ENCODE results near the gene CCDC85C.

The CCDC85C gene

DNA sequence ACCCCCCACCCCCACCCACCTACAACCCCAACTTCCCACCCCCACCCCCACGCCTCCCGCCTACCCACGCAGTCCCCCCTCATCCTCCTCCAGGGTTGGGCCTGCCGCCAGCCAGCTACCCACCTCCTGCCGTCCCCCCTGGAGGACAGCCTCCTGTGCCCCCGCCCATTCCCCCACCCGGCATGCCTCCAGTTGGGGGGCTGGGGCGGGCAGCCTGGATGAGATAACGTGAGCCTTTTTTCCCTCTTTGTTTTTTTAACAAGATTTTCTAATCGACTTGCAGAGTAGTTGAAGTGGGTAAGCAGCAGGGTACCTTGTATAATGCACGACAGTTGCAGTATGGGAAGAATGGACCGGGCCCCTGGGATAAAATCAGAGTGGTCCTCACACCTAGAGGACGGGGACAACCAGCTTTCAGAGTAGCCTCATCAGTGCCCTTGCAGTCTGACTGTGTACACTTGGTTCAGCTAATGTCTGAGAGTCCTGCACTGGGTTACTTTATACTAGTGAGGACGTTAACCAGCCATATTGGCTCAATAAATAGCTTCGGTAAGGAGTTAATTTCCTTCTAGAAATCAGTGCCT lies 93.4 kb downstream of the CCDC85C start:
- no peak for DNase-seq (ENCODE audit: low read depth)

DNA sequence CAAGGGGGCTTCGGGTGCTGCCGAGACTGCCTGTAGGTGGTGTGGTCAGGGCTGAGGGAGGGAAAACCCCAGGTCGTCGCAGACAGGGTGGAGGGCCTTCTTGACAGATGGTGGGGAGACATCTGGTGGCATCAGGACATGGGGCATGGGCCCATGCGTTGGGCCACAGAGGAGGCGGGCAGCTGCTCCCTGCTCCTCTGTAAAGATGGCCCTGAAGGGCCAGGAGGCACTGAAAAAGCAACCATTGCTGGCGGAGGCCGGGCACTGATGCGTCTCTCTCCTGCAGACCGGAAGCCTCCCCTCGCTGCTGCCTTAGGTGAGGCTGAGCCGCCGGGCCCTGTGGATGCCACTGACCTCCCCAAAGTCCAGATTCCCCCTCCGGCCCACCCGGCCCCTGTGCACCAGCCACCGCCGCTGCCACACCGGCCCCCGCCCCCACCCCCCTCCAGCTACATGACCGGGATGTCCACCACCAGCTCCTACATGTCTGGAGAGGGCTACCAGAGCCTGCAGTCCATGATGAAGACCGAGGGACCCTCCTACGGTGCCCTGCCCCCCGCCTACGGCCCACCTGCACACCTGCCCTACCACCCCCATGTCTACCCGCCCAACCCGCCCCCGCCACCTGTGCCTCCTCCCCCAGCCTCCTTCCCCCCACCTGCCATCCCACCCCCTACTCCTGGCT lies 94.0 kb downstream of the CCDC85C start:
- DNase-seq (ENCODE audit: low read depth) = no peak

DNA sequence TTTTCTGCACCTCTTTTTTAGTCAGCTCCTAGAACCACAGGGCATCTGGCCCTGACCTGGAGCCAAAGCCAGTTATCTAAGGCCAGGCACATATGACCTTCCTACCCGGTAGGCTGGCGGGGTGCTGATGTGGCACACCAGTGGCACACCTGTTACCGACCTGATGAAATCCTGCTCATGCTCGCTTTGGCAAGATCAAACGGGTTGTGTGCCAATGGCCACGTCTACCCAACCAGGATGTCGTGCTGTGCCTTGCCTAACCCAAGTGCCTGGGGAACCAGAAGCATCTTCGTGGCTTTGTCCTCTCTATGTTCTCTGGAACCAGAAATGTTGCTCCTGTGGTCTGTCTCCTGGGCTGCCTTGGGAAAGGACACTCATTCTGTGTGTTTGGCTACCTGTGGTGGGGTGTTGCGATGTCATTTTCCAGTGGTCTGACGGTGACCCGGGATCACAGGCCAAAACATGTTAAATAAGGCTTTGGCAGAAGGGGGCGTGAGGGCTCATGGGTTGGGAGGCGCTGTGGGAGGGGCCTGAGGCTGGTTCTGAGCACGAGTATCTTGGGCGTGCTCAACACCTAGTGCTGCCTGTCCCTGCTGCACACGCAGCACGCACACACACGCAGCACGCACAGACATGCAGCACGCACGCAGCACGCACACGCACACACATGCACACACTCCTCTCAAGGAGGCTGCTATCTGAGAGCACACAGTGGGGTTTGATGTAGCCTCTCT lies 94.9 kb downstream of the CCDC85C start:
- no peak for DNase-seq (ENCODE audit: low read depth)

DNA sequence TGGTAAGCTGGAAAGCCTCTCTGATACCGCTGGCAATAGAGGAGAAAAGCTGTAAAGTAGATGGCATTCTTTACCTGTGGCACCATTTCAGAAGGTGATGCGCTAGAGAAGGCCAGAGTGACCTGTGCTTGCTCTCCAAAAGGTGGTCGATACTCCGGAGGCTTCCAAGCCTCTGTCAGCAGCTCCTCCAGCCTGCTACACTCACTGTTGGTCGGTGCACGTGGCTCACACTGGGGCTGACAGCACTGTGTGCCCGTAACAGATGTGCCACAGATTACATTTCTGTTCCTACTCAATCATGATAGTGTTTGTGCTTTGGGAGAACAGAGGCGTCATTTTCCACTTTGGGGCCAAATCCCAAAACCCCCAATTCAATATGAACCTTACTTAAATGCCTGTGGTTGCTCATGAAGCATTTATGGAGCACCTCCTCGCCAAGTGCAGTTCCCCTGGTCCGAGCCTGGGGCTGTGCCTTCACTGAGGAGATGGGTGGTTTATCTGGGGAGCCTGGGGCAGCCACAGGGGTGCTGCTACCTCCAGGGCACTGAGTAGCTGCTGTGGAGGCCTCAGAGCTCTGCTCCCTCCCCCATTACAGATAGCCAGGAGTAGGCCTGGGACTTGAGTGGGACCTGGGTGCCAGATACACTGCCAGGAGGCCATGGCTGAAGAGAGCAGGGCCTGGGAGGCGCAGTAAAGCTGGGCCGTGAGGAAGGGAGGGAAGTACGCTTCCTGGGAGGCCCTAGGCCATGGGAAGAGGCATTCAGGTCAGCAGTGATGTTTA lies 96.0 kb downstream of the CCDC85C start:
- DNase-seq (ENCODE audit: low read depth) = no peak

DNA sequence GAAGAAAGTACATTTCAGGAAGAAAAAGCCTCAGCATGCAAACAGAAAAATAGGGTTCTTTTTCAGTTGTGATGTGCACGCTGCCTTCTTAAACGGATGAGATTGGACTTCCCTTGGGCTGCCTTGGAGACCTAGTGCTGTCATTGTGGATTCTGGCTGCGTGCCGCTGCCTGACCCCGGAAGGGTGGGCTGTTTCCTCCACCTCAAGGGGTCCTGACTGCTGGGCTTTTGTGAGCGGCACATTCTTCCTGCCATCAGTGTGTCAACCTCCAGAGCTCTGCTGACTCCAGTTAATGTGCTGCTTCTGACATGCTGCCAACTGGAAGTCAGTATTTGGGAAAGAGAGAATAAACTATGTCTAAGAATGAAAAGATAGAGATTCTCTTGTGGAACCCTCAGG lies 97.7 kb downstream of the CCDC85C start:
- no peak for DNase-seq (ENCODE audit: low read depth)

DNA sequence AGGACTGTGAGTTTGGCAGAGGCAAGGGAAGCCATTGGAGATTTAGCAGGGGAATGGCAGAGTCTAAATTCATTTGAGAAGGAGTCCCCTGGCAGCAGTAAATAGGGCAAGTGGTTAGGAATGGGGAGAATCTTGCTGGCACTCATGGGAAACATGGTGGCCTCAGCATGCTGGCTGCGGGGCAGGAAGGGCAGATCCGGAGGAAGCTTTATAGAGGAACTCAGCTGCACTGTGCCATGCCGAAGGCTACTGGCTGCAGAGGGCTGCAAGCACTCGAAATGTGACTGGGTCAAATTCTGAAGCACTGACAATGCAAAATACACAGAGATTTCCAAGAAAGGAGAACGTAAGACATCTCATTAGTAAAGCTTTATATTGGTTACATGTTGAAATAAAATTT lies 98.9 kb downstream of the CCDC85C start:
- DNase-seq (ENCODE audit: low read depth) = no peak

DNA sequence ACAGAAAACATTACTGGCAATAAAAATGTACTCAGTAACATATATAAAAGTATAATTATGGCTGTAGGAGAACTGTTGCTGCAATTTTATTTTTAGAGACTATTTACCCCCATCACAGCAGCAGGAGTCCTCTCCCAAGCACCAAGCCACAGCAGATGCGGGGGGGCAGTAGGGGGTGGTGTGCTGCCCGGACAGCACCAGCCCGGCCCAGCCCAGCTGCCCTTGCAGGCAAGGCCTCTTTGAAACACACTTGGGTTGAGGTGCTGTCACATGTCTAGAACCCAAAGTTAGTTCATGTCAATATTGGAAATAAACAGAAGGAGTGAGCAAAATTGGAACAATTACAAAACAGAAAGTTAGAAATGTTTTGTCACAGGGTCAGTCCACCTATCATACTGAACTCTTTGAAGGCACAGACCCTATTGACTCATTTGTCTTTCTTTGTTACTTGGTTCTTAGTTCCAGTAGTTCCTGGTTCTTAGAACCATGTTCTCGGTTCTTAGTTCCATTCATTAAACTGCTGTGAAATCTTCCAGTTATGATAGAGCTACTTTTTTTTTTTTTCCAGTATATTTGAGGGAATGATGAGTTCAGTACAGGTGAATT lies 100.1 kb downstream of the CCDC85C start:
- DNase-seq (ENCODE audit: low read depth) = no peak

DNA sequence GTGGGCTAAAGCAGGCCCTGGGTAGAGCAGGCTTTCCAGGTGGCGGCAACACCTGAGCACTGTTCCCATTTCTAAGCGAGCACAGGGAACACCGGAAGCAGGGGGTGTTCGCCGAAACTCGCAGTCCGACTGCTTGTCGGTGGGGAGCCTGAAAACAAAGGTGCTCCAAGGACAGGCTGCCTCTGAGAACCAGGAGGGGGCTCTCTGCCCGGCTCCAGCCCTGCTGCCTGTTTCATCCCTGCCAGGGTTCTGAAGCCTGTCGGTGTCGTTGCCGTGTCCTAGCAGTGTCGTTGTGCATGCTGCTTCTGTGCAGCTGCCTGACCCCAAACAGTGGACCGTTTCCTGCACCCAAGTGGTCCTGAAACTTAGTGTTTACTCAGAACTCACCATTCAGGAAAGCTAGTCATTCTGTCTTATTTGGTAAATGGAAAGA lies 101.0 kb downstream of the CCDC85C start:
- no peak for DNase-seq (ENCODE audit: low read depth)

DNA sequence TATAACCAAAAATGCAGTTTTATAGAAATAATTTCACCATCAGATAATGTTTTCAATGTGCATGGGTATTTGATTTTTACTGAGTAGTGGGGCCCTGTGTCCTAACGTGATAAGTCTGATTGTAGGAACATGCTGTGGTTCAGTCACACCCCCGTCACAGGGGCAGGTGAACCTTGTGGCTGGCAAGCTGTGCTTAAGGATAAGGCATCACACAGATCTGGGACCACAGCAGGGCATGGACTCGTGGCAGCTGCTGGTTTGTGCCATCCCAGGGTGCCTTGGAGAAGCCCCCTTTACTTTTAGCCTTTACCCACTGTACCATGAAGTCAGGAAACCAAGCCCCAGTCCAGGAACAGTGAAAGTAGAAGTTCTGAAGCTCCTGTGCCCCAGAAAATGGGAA lies 106.1 kb downstream of the CCDC85C start:
- no peak for DNase-seq (ENCODE audit: low read depth)

DNA sequence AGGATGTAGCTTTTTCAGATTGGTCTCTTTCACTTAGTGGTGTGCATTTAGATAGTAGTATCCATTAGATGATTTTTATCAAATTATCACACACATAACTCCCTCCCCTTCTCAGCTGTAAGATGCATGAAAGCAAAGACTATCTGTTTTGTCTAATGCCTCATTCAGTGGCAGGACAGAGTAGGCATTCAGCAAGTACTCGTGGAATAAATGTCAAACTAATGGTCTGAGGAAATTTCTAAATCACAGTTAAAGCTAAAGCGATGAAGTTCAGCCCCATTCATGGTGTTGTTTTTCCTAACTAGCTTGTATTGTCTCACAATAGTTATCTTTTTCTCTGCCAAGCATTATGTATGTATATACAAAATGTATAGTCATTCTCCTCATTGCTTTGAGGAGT lies 106.7 kb downstream of the CCDC85C start:
- no peak for DNase-seq (ENCODE audit: low read depth)

DNA sequence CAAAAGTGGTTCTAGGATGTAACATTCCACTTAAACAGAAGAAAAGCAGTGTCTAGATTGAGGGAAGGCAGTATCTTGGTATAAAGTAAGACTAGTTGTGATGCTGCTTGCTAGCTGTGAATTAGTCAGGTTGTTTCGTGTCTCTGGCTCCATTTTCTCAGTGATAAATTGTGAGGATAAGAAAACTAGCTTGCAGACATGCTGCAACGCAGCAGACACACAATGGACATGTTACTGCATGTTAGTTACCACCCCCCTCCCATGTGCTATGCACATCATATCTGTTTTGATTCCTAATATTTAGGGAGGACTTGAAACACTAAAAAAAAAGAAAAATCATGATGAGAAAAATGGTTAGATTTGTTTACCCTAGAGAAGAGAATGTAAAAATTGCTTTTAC lies 119.9 kb downstream of the CCDC85C start:
- DNase-seq (ENCODE audit: low read depth) = no peak

DNA sequence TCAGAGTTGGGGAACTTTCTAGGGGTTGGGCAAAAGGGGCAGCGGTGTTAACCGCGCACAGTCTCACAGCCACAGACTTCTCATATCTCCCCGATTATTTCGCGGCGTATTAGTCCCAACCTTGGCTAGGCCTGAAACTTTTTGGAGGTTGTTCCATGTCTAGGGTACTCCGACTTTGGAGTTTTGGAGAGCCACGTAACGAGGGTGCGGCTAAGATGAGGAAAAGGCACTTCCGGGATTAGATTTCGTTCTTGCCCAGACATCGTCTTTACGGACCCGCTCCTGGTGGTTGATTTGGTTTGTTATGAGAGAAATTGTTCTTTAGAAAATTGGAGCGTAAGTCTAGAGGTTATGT lies 122.3 kb downstream of the CCDC85C start:
- peak; percentile 36 for DNase-seq (ENCODE audit: low read depth)

DNA sequence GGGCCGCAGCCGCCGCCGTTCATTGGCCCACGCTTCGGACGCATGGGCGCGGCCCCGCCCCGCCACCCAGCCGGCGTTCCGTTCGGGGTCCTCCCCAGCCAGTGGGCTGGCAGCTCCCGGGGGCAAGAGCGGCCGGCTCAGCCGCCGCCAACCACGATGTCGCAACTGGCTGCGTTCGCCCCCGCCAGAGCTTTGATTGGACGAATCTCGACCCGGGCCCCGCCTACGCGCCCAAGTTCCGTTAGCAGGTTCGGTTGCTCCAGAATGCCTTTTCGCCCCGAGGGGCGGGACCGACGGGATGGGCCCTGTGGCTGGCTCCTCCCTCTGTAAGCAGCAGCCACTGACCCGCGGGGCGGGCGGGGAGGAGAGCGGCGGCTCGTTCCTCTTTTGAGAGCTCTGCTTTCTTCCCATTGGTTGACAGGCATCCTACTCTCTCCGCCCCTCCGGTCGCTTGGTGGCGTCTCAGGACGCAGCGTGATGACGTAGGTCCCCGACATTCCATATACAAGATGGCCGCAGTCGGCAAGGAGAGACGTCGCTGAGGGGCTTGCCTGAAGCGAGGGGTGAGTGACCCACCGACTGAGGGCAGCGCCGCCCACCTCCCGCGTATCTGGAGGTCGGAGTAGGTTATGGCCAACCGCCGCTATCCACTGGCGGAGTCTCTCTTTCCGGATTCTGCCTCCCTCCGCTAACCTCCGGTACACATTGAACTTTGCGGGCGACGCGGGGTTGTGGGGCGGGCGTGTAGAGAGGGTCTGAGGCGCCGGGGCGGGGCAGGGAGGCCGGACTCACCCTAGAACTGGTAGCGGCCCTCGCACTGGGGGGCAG lies 122.9 kb downstream of the CCDC85C start, which contains the start of gene CCNK:
CCNK (plus strand) TSS at position 493 of the 828 bp plus-strand sequence. CDS start 11,269 bp downstream, outside the sequence.
- DNase-seq (ENCODE audit: low read depth) = peak; percentile 100

DNA sequence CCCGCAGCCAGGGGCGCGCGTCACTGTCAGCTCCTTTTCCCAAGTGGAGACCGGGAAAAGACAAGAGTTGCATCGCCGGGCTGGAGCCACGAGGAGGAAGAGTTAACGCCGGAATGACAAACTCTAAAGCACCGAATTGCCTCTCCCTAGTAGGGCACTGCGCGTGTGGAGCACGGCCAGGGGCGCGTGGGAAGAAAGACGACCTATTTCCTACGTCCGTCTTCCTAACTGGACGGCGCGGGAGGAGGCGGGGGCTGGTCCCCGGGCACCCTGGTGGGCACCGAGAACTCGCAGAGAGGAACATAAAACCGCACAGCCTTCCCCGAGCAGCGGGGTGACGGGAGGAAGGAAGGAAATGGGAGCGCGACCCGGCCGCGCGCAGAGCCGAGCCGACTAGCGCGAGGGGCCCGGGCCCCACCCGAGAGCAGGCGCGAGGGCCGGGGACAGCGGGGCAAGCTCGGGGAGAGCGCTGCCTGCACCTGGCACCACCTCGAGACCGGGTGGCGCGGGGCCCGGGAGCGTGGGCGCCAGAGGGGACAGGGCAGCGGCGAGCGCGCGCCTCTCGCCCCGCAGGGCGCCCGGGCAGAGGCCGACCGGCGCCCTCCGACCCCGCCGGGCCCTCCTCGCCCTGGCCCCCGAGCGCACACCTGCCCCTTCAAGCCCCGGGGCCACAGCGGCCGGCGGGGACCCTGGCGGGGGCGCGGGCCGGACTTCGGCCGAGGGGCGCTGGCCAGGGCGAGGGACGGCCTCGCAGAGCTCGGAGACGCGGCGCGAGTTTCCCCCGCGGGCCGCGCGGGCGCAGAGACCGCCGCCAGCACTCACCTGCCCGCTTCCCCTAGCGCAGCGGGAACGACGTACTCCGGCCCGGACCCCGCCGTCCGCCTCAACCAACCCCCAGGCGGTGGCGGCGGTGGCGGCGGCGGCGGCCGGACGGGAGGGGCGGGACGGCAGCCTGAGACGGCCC lies 123.8 kb downstream of the CCDC85C start, which contains the start of gene SETD3:
SETD3 (minus strand) TSS at position 954 of the 964 bp plus-strand sequence. CDS start 15,054 bp downstream, outside the sequence.
- peak; percentile 62 for DNase-seq (ENCODE audit: low read depth)

DNA sequence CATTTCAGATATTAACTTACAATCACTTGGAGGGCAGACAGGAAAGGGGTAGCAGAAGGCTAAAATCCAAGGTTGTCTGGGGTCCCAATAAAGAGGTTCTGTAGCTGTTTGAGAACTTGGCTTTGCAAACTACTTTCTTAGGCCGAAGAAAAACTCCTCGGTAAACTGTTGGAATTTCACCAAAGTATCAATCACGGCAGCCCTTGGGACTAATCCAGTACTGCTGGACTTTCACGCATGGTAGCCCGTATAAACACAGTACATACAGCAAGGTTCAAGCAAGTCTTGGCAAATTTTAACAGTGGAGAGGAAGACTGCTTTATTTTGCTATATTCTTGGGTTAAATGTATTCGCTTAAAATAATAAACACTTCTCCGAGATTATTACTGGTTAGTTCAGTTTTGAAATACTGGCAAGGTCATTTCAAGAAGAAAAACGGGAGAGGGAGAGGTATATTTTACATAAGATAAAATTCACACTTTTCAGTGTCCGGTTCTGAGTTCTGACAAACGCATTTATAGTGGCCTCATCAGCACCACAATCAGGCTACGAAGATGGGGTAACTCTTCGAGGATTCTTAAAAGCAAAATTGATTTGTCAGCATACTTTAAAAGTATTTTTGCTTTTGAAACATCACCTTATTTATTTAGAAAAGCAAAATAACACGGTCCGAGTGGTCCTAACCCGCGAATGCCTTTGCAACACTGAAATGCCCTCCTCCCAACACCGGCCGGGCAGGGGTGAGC lies 124.7 kb downstream of the CCDC85C start:
- peak; percentile 13 for DNase-seq (ENCODE audit: low read depth)

DNA sequence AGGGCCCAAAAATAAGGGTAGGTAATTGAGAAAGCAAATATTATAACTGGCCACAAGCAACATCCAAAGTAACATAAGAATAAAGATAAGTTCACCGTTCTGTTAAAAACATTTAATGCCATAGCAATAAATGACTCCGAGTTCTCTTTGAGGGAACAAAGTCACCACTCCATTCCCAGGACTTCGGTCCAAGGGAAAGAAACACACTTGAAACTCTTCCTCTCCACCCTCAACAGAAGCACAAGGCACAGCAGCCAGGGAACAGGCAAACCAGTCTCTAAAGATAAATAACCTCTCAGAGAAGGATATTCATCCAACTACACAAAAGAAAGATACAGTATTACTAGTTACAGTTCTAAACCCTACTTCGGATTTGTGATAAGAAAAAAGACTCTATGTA lies 125.9 kb downstream of the CCDC85C start:
- DNase-seq (ENCODE audit: low read depth) = no peak

DNA sequence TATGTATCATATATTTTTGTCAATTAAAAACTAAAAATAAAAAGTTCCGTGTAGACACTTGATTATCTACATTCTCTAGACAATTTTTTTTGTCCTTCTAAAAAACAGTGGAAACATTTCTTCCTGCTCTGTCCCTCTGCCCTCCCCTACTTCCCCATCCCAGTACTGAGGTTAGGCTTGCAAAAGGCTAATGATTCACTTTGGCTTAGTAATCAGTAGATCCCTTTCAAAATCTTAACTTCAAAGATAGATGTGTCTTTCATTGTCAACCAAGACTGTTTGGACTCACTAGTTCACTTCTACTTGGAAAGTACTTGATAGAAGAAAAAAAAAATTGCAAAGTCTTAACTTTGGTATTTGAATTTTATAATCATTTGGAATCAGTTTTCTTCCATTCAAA lies 127.1 kb downstream of the CCDC85C start:
- DNase-seq (ENCODE audit: low read depth) = peak; percentile 11

DNA sequence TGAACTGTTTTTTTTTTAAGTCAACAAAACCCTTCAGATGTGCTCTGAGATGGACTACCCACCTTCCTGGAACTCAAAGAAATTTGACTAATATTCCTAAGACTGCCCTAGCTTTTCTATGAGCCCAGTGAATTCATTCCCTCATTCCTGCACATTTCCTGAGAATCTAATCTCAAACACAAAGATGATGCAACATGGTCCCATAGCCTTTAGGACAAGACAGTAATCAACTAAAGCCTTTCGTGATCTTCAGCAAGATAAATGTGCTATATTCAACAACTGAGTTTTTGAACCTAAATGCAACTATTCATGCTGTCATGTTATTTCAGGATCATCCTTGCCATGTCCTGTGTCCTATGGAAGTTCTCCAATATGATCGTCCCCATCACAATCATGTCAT lies 128.3 kb downstream of the CCDC85C start:
- no peak for DNase-seq (ENCODE audit: low read depth)

DNA sequence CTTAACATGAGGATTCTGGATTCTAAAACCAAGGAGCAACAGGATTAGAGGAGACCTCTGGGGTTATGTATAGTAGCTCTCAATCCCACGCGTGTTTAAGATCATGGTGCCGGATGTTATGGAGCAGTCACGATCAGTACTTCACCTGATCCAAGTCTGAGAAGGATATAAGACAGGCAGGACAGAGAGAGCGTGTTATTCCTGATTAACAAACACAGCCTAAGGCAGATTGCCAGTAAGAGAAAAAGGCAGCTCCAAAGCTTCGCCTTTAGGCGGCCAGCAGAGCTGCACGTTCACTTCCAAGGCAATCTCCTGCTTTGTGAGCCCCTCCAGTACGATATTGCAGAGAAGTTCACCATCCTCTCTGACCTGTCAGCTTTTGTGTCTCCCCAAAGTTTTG lies 128.8 kb downstream of the CCDC85C start:
- peak; percentile 18 for DNase-seq (ENCODE audit: low read depth)

Data from fibroblast of gingiva (primary cell).